Panc1 (cell line): ENCODE measurements around the gene MC1R. TPM values are rescaled to one million over a fixed set of nuclear protein-coding genes. Genes with fewer than 3 reads are reported as not detected.

ENCODE experiments used
- ATAC-seq: fragments of 200-7000 bp; cut with Tn5 transposase; 2 replicates; pipeline ENCODE4 v1.9.1; 2020; ENCODE audit warnings: mild to moderate bottlenecking, moderate library complexity
- BruUV-seq: library from RNA; stranded (reverse); fragments of 400-500 nt; replicated peaks from 2 replicates; lab custom pipeline; 2021; lab: Mats Ljungman, UMichigan
- CTCF ChIA-PET: fragments of 300-600 bp; sonication (Branson Sonifier 250); formaldehyde crosslinking; loops from one replicate; lab custom pipeline; 2022; ENCODE audit warnings: antibody characterized with exemption; lab: Charles Lee
- POLR2A ChIA-PET: fragments of 300-600 bp; sonication (Branson Sonifier 250); formaldehyde crosslinking; loops from one replicate; lab custom pipeline; 2022; ENCODE audit warnings: antibody characterized with exemption; lab: Charles Lee
- DNase-seq: peaks from one replicate; pipeline ENCODE4 v3.0.0-alpha.2; 2010; ENCODE audit warnings: low read depth, low spot score
- H3K27ac ChIP-seq: 2 replicates; pipeline ENCODE4 v1.5.1; 2011; ENCODE audit warnings: mild to moderate bottlenecking, low read length, inconsistent platforms
- H3K27me3 ChIP-seq: fragments of 200-500 bp; sonication (Bioruptor generic); 2 replicates; pipeline ENCODE4 v1.6.0; 2014; ENCODE audit warnings: low read length, inconsistent platforms; ENCODE audit not compliant: control insufficient read depth, insufficient read depth
- H3K36me3 ChIP-seq: fragments of 200-500 bp; sonication (Bioruptor generic); 2 replicates; pipeline ENCODE4 v1.5.1; 2014; ENCODE audit warnings: inconsistent platforms, mild to moderate bottlenecking, low read length, moderate library complexity; ENCODE audit not compliant: control insufficient read depth, insufficient read depth
- H3K4me1 ChIP-seq: 2 replicates; pipeline ENCODE4 v1.5.1; 2011; ENCODE audit warnings: inconsistent platforms, mild to moderate bottlenecking, low read length, moderate library complexity; ENCODE audit not compliant: control insufficient read depth, insufficient read depth
- H3K4me3 ChIP-seq, 2 experiments: 2 replicates each; pipeline ENCODE4 v1.5.1; 2011 to 2012; ENCODE audit warnings: low read depth in 2 of 2, low read length in 2 of 2, mild to moderate bottlenecking in 2 of 2, inconsistent platforms in 1 of 2, moderate library complexity in 1 of 2
- H3K9me3 ChIP-seq: fragments of 200-500 bp; sonication (Bioruptor generic); 2 replicates; pipeline ENCODE4 v1.5.1; 2014; ENCODE audit warnings: low read depth, mild to moderate bottlenecking, inconsistent platforms, low read length, moderate library complexity; ENCODE audit not compliant: control insufficient read depth, insufficient read depth
- CTCF ChIP-seq: fragments of 450-650 bp; IDR thresholded peaks from 2 replicates; pipeline ENCODE4 v1.5.1; 2017; ENCODE audit warnings: mild to moderate bottlenecking
- POLR2AphosphoS5 ChIP-seq: IDR thresholded peaks from 2 replicates; pipeline ENCODE4 v1.6.1; 2012; ENCODE audit warnings: mild to moderate bottlenecking, low read depth, low read length, moderate library complexity
- SIN3A ChIP-seq: IDR thresholded peaks from 2 replicates; pipeline ENCODE4 v1.6.1; 2012; ENCODE audit warnings: low read depth, mild to moderate bottlenecking, low read length, moderate library complexity, borderline replicate concordance; ENCODE audit not compliant: insufficient read depth
- TCF7L2 ChIP-seq: IDR thresholded peaks from 2 replicates; pipeline ENCODE4 v1.6.1; 2011; ENCODE audit warnings: mild to moderate bottlenecking, low read depth, low read length, inconsistent platforms
- in situ Hi-C: cut with HindIII; loops from 2 replicates; pipeline ENCODE4 v1.10.0; 2016; ENCODE audit warnings: low sequenced_read_pairs, low pct_unique_long_range_greater_than_20kb
- intact Hi-C: fragments of 100-400 bp; cut with micrococcal nuclease; formaldehyde crosslinking; loops from one replicate; pipeline ENCODE4 v1.10.0; 2022; ENCODE audit not compliant: unreplicated experiment
- total RNA-seq: library from RNA; stranded (reverse); gene quantifications from one replicate; pipeline ENCODE4 v1.2.1, GENCODE V29; 2021; ENCODE audit not compliant: unreplicated experiment
- TF ChIP-seq, protein P1 (sequence below), 2 experiments: IDR thresholded peaks; 2 replicates each; pipeline ENCODE4 v1.6.1; 2011 to 2012; ENCODE audit warnings: low read depth in 2 of 2, control low read depth in 1 of 2, low read length in 1 of 2, mild to moderate bottlenecking in 1 of 2, moderate library complexity in 1 of 2; ENCODE audit not compliant: insufficient read depth in 1 of 2

MC1R gene
- total RNA-seq, 1 experiment from 2014 or later = 8.7 TPM

DNA sequence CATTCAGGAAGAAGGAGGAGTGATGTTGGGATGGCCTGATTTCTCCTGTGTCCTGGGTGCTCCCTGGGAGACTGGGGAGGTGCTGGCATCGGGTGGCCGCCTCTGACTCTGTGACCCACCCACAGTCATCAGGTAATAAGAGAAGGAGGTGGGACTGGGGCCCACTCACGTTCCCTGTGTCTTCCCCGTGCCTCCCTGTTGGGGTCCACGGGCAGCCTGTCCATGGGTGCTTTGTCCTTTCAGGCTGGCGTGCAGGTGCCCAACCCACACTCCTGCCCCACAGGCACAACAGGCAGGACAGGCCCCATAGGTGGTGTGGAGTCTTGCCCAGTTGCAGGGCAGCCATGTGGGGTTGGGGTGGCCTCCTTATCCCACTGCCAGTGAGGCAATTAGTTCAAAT, 33.9 kb downstream of the MC1R start:
- Histone ChIP-seq H3K4me3 (no peak overlapping the region), H3K4me1 (0 out of 2 replicates have a peak, but pooled peaks cover 4% of the 10 kb centered on the region), H3K9me3 (no peaks in the 10 kb centered on the region), H3K27me3 (no peaks in the 10 kb centered on the region), H3K36me3 (no peaks in the 10 kb centered on the region), H3K27ac (no peak overlapping the region)
- POLR2A ChIA-PET = no interaction called here
- CTCF ChIA-PET = no interaction called here
- no peak for DNase-seq
- intact Hi-C loops (no loop called here), in situ Hi-C loops (no loop called here)
- TF ChIP-seq POLR2AphosphoS5 = no peak
- no peak for TF ChIP-seq CTCF
- TF ChIP-seq, protein P1, sequence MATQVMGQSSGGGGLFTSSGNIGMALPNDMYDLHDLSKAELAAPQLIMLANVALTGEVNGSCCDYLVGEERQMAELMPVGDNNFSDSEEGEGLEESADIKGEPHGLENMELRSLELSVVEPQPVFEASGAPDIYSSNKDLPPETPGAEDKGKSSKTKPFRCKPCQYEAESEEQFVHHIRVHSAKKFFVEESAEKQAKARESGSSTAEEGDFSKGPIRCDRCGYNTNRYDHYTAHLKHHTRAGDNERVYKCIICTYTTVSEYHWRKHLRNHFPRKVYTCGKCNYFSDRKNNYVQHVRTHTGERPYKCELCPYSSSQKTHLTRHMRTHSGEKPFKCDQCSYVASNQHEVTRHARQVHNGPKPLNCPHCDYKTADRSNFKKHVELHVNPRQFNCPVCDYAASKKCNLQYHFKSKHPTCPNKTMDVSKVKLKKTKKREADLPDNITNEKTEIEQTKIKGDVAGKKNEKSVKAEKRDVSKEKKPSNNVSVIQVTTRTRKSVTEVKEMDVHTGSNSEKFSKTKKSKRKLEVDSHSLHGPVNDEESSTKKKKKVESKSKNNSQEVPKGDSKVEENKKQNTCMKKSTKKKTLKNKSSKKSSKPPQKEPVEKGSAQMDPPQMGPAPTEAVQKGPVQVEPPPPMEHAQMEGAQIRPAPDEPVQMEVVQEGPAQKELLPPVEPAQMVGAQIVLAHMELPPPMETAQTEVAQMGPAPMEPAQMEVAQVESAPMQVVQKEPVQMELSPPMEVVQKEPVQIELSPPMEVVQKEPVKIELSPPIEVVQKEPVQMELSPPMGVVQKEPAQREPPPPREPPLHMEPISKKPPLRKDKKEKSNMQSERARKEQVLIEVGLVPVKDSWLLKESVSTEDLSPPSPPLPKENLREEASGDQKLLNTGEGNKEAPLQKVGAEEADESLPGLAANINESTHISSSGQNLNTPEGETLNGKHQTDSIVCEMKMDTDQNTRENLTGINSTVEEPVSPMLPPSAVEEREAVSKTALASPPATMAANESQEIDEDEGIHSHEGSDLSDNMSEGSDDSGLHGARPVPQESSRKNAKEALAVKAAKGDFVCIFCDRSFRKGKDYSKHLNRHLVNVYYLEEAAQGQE (IDR thresholded peaks at IDR 0.05; ENCODE audit: insufficient read depth in 1 of 2, low read depth in 2 of 2, low read length in 1 of 2) = no peak
- TF ChIP-seq SIN3A = no peak
- TF ChIP-seq TCF7L2 = no peak
- no peak for ATAC-seq
- BruUV-seq = TSS peak; percentile 79

DNA sequence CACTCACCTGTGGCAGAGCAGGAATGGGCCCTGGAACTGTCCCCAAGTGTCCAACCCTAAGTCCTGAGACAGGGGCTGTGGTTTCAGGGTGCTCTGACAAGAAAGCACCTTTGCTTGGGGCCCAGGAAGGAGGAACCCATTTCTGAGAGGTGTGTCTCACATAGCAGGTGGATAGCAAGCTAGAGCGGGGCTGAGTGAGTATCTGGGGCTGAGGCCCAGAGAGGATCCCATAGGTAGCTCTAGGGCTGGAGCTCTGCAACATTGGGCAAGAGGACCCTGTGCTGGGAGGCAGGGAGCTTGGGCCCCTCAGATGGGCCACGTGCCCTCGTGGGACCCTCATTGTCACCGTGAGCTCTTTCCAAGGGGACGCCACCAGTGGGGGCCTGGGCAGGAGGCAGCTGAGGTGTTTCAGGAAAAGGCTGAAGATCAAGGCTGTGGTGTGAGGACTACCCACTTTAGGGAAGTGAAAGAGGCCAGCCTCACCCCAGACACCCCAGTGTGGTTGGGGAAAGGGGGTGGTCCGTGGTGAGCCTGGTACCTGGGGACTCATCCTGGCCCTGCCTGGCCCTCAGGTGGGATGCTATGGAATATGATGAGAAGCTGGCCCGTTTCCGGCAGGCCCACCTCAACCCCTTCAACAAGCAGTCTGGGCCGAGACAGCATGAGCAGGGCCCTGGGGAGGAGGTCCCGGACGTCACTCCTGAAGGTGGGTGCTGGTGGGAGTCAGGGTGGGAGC, 35.2 kb downstream of the MC1R start:
- Histone ChIP-seq H3K4me3 (no peak overlapping the region), H3K27ac (no peak overlapping the region), H3K4me1 (0 out of 2 replicates have a peak, but pooled peaks cover 4% of the 10 kb centered on the region), H3K27me3 (no peaks in the 10 kb centered on the region), H3K9me3 (no peaks in the 10 kb centered on the region), H3K36me3 (no peaks in the 10 kb centered on the region)
- POLR2A ChIA-PET = no interaction called here
- in situ Hi-C loops (no loop called here), intact Hi-C loops (no loop called here)
- BruUV-seq = no TSS peak
- no peak for TF ChIP-seq CTCF
- TF ChIP-seq POLR2AphosphoS5 = no peak
- TF ChIP-seq, protein P1 (IDR thresholded peaks at IDR 0.05; ENCODE audit: insufficient read depth in 1 of 2, low read depth in 2 of 2, low read length in 1 of 2) = no peak
- TF ChIP-seq TCF7L2 = no peak
- no peak for TF ChIP-seq SIN3A
- DNase-seq = no peak
- CTCF ChIA-PET = no interaction called here
- no peak for ATAC-seq
